ENCODE data around the gene LRIG2.

LRIG2 gene

GRCh38 chr1:113088972-113089371 is 16.0 kb downstream of the LRIG2 start:
- in situ Hi-C loops (cut with HindIII; ENCODE audit: low sequenced_read_pairs) = no loop called here
- no peak for DNase-seq (ENCODE audit: low read depth)
- H3K4me3 ChIP-seq (ENCODE audit: low read depth, low read length) = no peak overlapping the region
- no peak for TF ChIP-seq CTCF (IDR thresholded peaks at IDR 0.05; ENCODE audit: low read depth, low read length, missing control alignments)

- in situ Hi-C loops (cut with HindIII; ENCODE audit: low sequenced_read_pairs) = no loop called here
- no peak for DNase-seq (ENCODE audit: low read depth)
- TF ChIP-seq CTCF (IDR thresholded peaks at IDR 0.05; ENCODE audit: low read depth, low read length, missing control alignments) = no peak
- H3K4me3 ChIP-seq (ENCODE audit: low read depth, low read length) = no peak overlapping the region
These were observed 17.1 kb downstream of the LRIG2 start for GRCh38 chr1:113090051-113090450.

GRCh38 chr1:113091988-113092594 is 19.1 kb downstream of the LRIG2 start:
- in situ Hi-C loops (cut with HindIII; ENCODE audit: low sequenced_read_pairs) = no loop called here
- no peak overlapping the region for H3K4me3 ChIP-seq (ENCODE audit: low read depth, low read length)
- TF ChIP-seq CTCF (IDR thresholded peaks at IDR 0.05; ENCODE audit: low read depth, low read length, missing control alignments) = no peak
- DNase-seq (ENCODE audit: low read depth) = no peak

- TF ChIP-seq CTCF (IDR thresholded peaks at IDR 0.05; ENCODE audit: low read depth, low read length, missing control alignments) = no peak
- in situ Hi-C loops (cut with HindIII; ENCODE audit: low sequenced_read_pairs) = no loop called here
- DNase-seq (ENCODE audit: low read depth) = no peak
- H3K4me3 ChIP-seq (ENCODE audit: low read depth, low read length) = no peak overlapping the region
These were observed 21.5 kb downstream of the LRIG2 start for GRCh38 chr1:113094506-113094905.

- no peak for TF ChIP-seq CTCF (IDR thresholded peaks at IDR 0.05; ENCODE audit: low read depth, low read length, missing control alignments)
- H3K4me3 ChIP-seq (ENCODE audit: low read depth, low read length) = no peak overlapping the region
- DNase-seq (ENCODE audit: low read depth) = no peak
- in situ Hi-C loops (cut with HindIII; ENCODE audit: low sequenced_read_pairs) = no loop called here
These were observed 22.9 kb downstream of the LRIG2 start for GRCh38 chr1:113095790-113096455.

GRCh38 chr1:113096493-113096892 is 23.5 kb downstream of the LRIG2 start:
- in situ Hi-C loops (cut with HindIII; ENCODE audit: low sequenced_read_pairs) = no loop called here
- TF ChIP-seq CTCF (IDR thresholded peaks at IDR 0.05; ENCODE audit: low read depth, low read length, missing control alignments) = no peak
- no peak for DNase-seq (ENCODE audit: low read depth)
- H3K4me3 ChIP-seq (ENCODE audit: low read depth, low read length) = no peak overlapping the region

Measured in astrocyte of the cerebellum (primary cell).